Body of pancreas (tissue), 4 donors: ENCODE measurements around the gene EXOC5. TPM values are rescaled to one million over a fixed set of nuclear protein-coding genes. Genes with fewer than 3 reads are reported as not detected.
A peak's percentile ranks its signal among the peaks of the same experiment; 100 is the strongest.

Experiments
- ATAC-seq: fragments of 150-250 bp; one replicate; pipeline ENCODE4 v1.9.1; 2016
- DNase-seq, 4 donors: peaks; one replicate each; pipeline ENCODE4 v3.0.0-alpha.2; 2019
- H3K27ac ChIP-seq, 4 donors: fragments of 200-600 bp; sonication (generic); 1 replicate in 3 of 4; 2 replicates in 1 of 4; pipeline versions ENCODE4 v1.5.1 to v1.6.1; 2016 to 2019; ENCODE audit warnings: mild to moderate bottlenecking in 1 of 4, mixed read lengths in 1 of 4, moderate library complexity in 1 of 4
- H3K27me3 ChIP-seq, 2 donors: fragments of 200-600 bp; sonication (generic); one replicate each; pipeline ENCODE4 v1.6.0; 2016; ENCODE audit warnings: mild to moderate bottlenecking in 1 of 2
- H3K36me3 ChIP-seq, 2 donors: fragments of 200-600 bp; sonication (generic); replicated peaks in 1 of 2; 2 replicates each; pipeline ENCODE4 v1.5.1; 2016; ENCODE audit warnings: low read depth in 2 of 2; ENCODE audit not compliant: insufficient read depth in 1 of 2
- H3K4me1 ChIP-seq: fragments of 200-600 bp; sonication (generic); one replicate; pipeline ENCODE4 v1.6.0; 2016
- H3K4me3 ChIP-seq, 2 donors: fragments of 200-600 bp; sonication (generic); 1 replicate in 1 of 2; 2 replicates in 1 of 2; pipeline ENCODE4 v1.5.1; 2016 to 2019
- H3K9me3 ChIP-seq, 3 donors: fragments of 200-600 bp; sonication (generic); 1 replicate in 2 of 3; 2 replicates in 1 of 3; pipeline ENCODE4 v1.5.1; 2016
- POLR2A ChIP-seq, 3 donors: fragments of 450-650 bp; IDR thresholded peaks; one replicate each; pipeline ENCODE4 v1.6.1; 2016; ENCODE audit warnings: antibody characterized with exemption in 3 of 3, mild to moderate bottlenecking in 2 of 3
- whole genome bisulfite sequencing, 2 donors: methylation state at CpG; one replicate each; pipeline ENCODE4 v1.1.5; 2017; 5-methylcytosine and 5-hydroxymethylcytosine counted together
- intact Hi-C: fragments of 100-400 bp; cut with DNase I; formaldehyde crosslinking; loops from one replicate; pipeline ENCODE4 v1.15.1; 2023
- total RNA-seq, 2 donors: library from RNA; depleted of rRNA; stranded (reverse); fragments of >200 nt; gene quantifications; one replicate each; pipeline ENCODE4 v1.1.0, GENCODE V29; 2016
- TF ChIP-seq, protein P1 (sequence below), 7 experiments: fragments of 450-650 bp in 4 of 7; fragments of 200-600 bp in 3 of 7; sonication (generic) in 3 of 7; IDR thresholded peaks; one replicate each; pipeline ENCODE4 v1.5.1; 2016 to 2019; ENCODE audit warnings: antibody characterized with exemption in 7 of 7

EXOC5 gene
- total RNA-seq, 2 donors from 2014 or later: 16.3 to 19.4 TPM

- no peak overlapping the region for H3K4me3 ChIP-seq
- no peaks in the 10 kb centered on the region for H3K27me3 ChIP-seq
- no peaks in the 10 kb centered on the region for H3K9me3 ChIP-seq
- no peaks in the 10 kb centered on the region for H3K4me1 ChIP-seq
- intact Hi-C loops: no loop called here
- no peak for ATAC-seq
- no peak overlapping the region for H3K27ac ChIP-seq
- 81 to 86% methylated on average over 3 of the region's 3 CpGs for WGBS, 2 donors
- DNase-seq: no peak
- no peaks in the 10 kb centered on the region for H3K36me3 ChIP-seq
- TF ChIP-seq, protein P1, sequence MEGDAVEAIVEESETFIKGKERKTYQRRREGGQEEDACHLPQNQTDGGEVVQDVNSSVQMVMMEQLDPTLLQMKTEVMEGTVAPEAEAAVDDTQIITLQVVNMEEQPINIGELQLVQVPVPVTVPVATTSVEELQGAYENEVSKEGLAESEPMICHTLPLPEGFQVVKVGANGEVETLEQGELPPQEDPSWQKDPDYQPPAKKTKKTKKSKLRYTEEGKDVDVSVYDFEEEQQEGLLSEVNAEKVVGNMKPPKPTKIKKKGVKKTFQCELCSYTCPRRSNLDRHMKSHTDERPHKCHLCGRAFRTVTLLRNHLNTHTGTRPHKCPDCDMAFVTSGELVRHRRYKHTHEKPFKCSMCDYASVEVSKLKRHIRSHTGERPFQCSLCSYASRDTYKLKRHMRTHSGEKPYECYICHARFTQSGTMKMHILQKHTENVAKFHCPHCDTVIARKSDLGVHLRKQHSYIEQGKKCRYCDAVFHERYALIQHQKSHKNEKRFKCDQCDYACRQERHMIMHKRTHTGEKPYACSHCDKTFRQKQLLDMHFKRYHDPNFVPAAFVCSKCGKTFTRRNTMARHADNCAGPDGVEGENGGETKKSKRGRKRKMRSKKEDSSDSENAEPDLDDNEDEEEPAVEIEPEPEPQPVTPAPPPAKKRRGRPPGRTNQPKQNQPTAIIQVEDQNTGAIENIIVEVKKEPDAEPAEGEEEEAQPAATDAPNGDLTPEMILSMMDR (IDR thresholded peaks at IDR 0.05): no peak
Measured at GRCh38 chr14:57299511-57299910, 30.8 kb upstream of the EXOC5 start.

- no peak overlapping the region for H3K27ac ChIP-seq
- no peaks in the 10 kb centered on the region for H3K27me3 ChIP-seq
- TF ChIP-seq, protein P1 (IDR thresholded peaks at IDR 0.05): no peak
- no peak for TF ChIP-seq POLR2A (IDR thresholded peaks at IDR 0.05)
- 88 to 94% methylated on average over 4 of the region's 4 CpGs for WGBS, 2 donors
- no peak overlapping the region for H3K4me3 ChIP-seq
- intact Hi-C loops: no loop called here
- H3K4me1 ChIP-seq: no peaks in the 10 kb centered on the region
- DNase-seq: no peak
- H3K36me3 ChIP-seq: no peaks in the 10 kb centered on the region
- H3K9me3 ChIP-seq: no peaks in the 10 kb centered on the region
- ATAC-seq: no peak
Measured at GRCh38 chr14:57297852-57298251, 29.1 kb upstream of the EXOC5 start.

GRCh38 chr14:57295239-57295638 lies 26.5 kb upstream of the EXOC5 start:
- no peak for TF ChIP-seq POLR2A (IDR thresholded peaks at IDR 0.05)
- ATAC-seq (no peak), DNase-seq (no peak)
- Histone ChIP-seq H3K4me3 (no peak overlapping the region), H3K36me3 (no peaks in the 10 kb centered on the region), H3K27ac (no peak overlapping the region), H3K27me3 (no peaks in the 10 kb centered on the region), H3K4me1 (no peaks in the 10 kb centered on the region), H3K9me3 (no peaks in the 10 kb centered on the region)
- 12 to 32% methylated on average over 1 of the region's 1 CpG for WGBS, 2 donors
- intact Hi-C loops: no loop called here

DNA sequence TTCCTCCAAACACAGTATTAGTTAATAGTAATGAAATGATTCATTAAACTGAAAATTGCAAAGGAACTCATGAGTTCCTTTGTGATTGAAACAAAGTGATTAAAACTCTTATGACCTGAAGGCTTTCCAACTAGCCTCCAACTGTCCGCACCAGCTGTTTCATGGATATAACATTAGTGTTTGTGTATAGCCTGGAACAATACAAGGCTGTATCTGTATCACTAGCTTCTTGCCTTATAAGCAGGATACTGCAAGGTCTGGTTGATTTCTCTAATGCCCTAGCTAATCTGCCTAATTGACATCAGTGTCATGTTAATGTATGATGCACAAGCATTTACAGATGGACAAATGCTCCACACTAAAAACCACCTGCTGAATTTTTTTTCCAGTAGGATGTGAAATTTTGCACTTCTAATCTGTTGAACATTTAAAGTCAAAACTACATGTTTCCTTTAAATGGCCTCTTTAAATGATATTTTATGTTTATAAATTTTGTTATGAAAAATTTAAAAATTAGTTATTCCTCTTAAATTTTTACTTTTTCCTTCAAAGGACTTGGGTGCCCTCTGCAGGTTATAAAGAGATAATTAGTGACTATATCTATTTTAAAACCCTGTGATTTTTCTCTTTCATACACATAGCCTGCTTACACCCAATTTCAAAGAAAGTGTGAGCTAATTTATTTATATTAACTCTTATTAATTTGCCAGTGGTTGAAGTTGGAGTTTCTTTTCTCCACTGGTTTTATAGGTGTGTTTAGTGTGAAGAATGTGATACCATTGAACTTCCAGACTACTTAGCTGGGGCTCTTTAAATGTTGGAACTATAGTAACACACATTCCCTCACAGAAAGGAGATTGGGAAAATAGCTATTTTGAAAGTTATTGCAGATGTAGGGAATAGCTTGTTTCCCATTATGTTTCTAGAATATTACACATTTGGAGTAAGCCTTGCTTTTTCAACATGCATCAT lies 25.4 kb upstream of the EXOC5 start:
- H3K4me3 ChIP-seq: no peak overlapping the region
- DNase-seq: no peak
- WGBS, 2 donors: 95 to 100% methylated on average over 1 of the region's 1 CpG
- no peaks in the 10 kb centered on the region for H3K9me3 ChIP-seq
- no peaks in the 10 kb centered on the region for H3K36me3 ChIP-seq
- H3K27ac ChIP-seq: no peak overlapping the region
- TF ChIP-seq, protein P1 (IDR thresholded peaks at IDR 0.05): peak in 5 of 7 experiments; percentile 13 to 33 (median 24)
- no peak for TF ChIP-seq POLR2A (IDR thresholded peaks at IDR 0.05)
- no peaks in the 10 kb centered on the region for H3K4me1 ChIP-seq
- intact Hi-C loops: no loop called here
- no peaks in the 10 kb centered on the region for H3K27me3 ChIP-seq
- no peak for ATAC-seq

DNA sequence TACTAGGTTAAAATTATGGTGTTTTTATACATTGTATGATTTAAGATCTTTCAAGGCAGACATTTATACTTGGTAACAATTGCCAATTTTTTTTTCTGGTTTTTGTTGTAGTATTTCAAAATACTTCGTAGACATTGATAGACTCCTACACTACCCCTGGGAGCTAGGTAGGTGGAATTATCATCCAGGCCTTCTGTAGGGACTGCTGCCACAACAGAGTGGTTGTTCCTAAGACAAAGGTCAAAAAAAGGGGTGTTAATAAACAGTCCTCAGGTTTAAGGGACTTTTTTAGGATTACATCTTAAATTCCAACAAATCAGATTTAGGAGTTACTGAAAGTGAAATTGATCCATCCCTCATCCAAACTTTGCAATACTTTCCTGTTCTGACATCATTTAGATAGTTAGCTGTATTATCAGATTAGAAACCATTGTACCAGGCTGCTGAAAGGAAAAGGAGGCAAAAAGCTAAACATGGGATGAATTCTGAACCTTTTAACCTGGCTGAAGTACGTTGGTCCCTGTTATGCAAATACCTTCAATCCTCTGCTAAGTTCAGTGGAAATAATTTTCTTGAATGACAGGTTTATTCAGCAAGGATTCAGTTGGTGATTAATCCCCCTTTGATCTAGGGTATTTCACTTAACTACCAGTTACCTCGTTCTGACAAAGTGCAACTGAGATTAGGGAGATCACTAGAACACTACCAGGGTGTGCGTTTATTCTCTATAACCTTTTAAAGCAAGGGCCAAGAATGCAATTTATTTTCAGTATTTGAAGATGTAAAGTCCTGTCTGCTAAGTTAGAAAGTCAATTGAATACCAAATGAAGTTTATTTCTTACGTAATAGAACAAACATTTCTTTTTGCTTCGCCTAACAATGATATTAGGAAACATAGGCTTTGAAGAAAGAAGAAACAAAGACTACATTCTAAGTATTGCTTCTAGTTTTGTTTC lies 23.3 kb upstream of the EXOC5 start:
- intact Hi-C loops: no loop called here
- H3K27me3 ChIP-seq: no peaks in the 10 kb centered on the region
- no peaks in the 10 kb centered on the region for H3K4me1 ChIP-seq
- no peak overlapping the region for H3K4me3 ChIP-seq
- ATAC-seq (no peak), DNase-seq (no peak)
- H3K36me3 ChIP-seq: no peaks in the 10 kb centered on the region
- H3K27ac ChIP-seq: no peak overlapping the region
- WGBS, 2 donors: 60 to 64% methylated on average over 6 of the region's 6 CpGs
- no peaks in the 10 kb centered on the region for H3K9me3 ChIP-seq
- no peak for TF ChIP-seq POLR2A (IDR thresholded peaks at IDR 0.05)
- TF ChIP-seq, protein P1 (IDR thresholded peaks at IDR 0.05): no peak
